SH-SY5Y (cell line): ENCODE measurements around the gene CA14.

Experiments used
- GATA2 ChIP-seq: IDR thresholded peaks from 2 replicates; pipeline ENCODE4 v1.6.1; 2011; ENCODE audit warnings: mild to moderate bottlenecking, low read depth, low read length
- GATA3 ChIP-seq: IDR thresholded peaks from 2 replicates; pipeline ENCODE4 v1.6.1; 2011; ENCODE audit warnings: low read depth, mild to moderate bottlenecking, low read length, moderate library complexity

DNA sequence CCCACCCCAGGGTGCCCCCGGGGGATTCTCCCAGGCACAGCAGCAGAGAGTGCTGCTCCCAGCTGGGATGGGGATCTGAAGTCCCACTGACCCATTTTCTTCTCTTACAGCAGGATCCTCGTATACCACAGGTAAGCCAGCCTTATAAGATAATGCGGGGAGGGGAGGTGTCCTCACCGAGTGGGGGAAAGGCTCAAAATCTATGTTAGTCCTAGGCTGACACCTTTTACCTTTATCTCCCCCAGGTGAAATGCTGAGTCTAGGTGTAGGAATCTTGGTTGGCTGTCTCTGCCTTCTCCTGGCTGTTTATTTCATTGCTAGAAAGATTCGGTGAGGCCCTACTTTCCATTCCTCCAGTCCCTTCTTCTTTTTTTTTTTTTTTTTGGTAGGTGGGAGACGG is 6.0 kb downstream of the CA14 start:
- TF ChIP-seq GATA3 = no peak
- no peak for TF ChIP-seq GATA2
